MCF 10A (cell line): Measurements from ENCODE around the gene MELTF. TPM values are rescaled to one million over a fixed set of nuclear protein-coding genes. Genes with fewer than 3 reads are reported as not detected.
"Not testable (repeated sequence)": the region's sequence is repeated elsewhere in the genome, so short reads cannot be mapped to it uniquely, and the experiment has no call there.

Source experiments
- BruUV-seq: library from RNA; stranded (reverse); fragments of 400-500 nt; replicated peaks from 2 replicates; lab custom pipeline; 2021; lab: Mats Ljungman, UMichigan
- CTCF ChIA-PET: fragments of 300-600 bp; sonication (Branson Sonifier 250); formaldehyde crosslinking; extraction: SDS; loops from one replicate; lab custom pipeline; 2021; ENCODE audit warnings: antibody characterized with exemption, inconsistent platforms; lab: Yijun Ruan, JAX
- POLR2A ChIA-PET: fragments of 300-600, 350-650 bp; sonication (Branson Sonifier 250); formaldehyde crosslinking; extraction: SDS; loops from one replicate; lab custom pipeline; 2020; ENCODE audit warnings: antibody characterized with exemption, inconsistent platforms; lab: Yijun Ruan, JAX
- DNase-seq: peaks from one replicate; pipeline ENCODE4 v3.0.0-alpha.2; 2018; ENCODE audit not compliant: unreplicated experiment
- H3K27ac Mint-ChIP-seq: one replicate; pipeline ENCODE4 v1.8.0; 2022; ENCODE audit warnings: mild to moderate bottlenecking, low read depth, mixed read lengths; ENCODE audit not compliant: unreplicated experiment
- H3K27me3 Mint-ChIP-seq: one replicate; pipeline ENCODE4 v1.8.0; 2022; ENCODE audit warnings: mixed read lengths; ENCODE audit not compliant: insufficient read depth, unreplicated experiment
- H3K36me3 Mint-ChIP-seq: one replicate; pipeline ENCODE4 v1.8.0; 2022; ENCODE audit warnings: mild to moderate bottlenecking, moderate library complexity, mixed read lengths; ENCODE audit not compliant: insufficient read depth, unreplicated experiment
- H3K4me1 Mint-ChIP-seq: one replicate; pipeline ENCODE4 v1.8.0; 2022; ENCODE audit warnings: mixed read lengths; ENCODE audit not compliant: insufficient read depth, unreplicated experiment
- H3K4me3 Mint-ChIP-seq: one replicate; pipeline ENCODE4 v1.8.0; 2022; ENCODE audit warnings: mild to moderate bottlenecking, moderate library complexity, mixed read lengths; ENCODE audit not compliant: unreplicated experiment
- H3K9me3 Mint-ChIP-seq: one replicate; pipeline ENCODE4 v1.8.0; 2022; ENCODE audit warnings: mixed read lengths; ENCODE audit not compliant: unreplicated experiment
- intact Hi-C: fragments of 100-400 bp; cut with micrococcal nuclease; formaldehyde crosslinking; loops from 2 replicates; pipeline ENCODE4 v1.14.1; 2022
- total RNA-seq: library from RNA; stranded (reverse); gene quantifications from 2 replicates; pipeline ENCODE4 v1.2.3, GENCODE V29; 2022
- TF ChIP-seq, protein P1 (sequence below): fragments of 200-600 bp; IDR thresholded peaks from one replicate; pipeline ENCODE4 v1.8.0; 2022; ENCODE audit warnings: antibody characterized with exemption, mild to moderate bottlenecking; ENCODE audit not compliant: unreplicated experiment

The MELTF gene
- total RNA-seq, 1 experiment from 2014 or later = 9.1 TPM

DNA sequence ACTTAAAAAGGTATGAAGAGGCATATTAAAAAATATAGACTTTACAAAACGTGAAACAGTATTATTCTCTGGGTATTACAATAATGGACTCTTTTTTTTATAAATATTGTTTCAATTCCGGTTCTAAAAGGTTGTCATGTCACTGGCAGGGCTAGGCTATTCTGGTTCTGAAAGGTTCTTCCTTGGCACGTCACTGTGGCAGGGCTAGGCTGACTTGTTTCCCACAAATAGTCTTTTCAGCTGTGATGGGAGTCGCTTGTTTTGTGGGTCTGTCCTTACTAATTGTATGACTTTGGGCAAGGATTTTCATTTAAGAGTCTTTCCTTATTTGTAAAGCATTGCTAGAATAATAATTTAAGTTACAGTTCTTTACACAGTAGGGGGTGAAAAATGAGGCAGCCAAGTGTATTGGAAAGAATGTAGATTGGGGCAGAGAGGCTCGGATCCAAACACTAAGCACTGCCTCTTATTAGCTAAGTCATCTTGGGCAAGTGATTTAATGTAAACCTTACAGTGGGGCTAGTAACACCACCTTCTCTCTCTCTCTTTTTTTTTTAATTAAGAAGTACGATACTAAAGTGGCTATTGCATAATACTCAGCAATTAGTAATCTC lies 12.4 kb upstream of the MELTF start:
- CTCF ChIA-PET = interaction anchor here (1.4 to 2.0 kb wide), 2 partner anchors 12 to 39 kb away, joined by 3 to 7 read pairs; partner anchors contain the start of gene MELTF
- Mint-ChIP-seq H3K9me3 (no peaks in the 10 kb centered on the region), H3K27me3 (no peaks in the 10 kb centered on the region), H3K36me3 (peaks cover 52% of the 10 kb centered on the region), H3K4me3 (no peak overlapping the region), H3K27ac (no peak overlapping the region), H3K4me1 (peaks cover 5% of the 10 kb centered on the region)
- DNase-seq = no peak
- POLR2A ChIA-PET = interaction anchor here (0.9 to 1.6 kb wide), 2 partner anchors 10 to 41 kb away, joined by 4 read pairs; no protein-coding TSS in a partner anchor
- TF ChIP-seq, protein P1, sequence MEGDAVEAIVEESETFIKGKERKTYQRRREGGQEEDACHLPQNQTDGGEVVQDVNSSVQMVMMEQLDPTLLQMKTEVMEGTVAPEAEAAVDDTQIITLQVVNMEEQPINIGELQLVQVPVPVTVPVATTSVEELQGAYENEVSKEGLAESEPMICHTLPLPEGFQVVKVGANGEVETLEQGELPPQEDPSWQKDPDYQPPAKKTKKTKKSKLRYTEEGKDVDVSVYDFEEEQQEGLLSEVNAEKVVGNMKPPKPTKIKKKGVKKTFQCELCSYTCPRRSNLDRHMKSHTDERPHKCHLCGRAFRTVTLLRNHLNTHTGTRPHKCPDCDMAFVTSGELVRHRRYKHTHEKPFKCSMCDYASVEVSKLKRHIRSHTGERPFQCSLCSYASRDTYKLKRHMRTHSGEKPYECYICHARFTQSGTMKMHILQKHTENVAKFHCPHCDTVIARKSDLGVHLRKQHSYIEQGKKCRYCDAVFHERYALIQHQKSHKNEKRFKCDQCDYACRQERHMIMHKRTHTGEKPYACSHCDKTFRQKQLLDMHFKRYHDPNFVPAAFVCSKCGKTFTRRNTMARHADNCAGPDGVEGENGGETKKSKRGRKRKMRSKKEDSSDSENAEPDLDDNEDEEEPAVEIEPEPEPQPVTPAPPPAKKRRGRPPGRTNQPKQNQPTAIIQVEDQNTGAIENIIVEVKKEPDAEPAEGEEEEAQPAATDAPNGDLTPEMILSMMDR = no peak
- BruUV-seq = no TSS peak
- intact Hi-C loops = no loop called here

DNA sequence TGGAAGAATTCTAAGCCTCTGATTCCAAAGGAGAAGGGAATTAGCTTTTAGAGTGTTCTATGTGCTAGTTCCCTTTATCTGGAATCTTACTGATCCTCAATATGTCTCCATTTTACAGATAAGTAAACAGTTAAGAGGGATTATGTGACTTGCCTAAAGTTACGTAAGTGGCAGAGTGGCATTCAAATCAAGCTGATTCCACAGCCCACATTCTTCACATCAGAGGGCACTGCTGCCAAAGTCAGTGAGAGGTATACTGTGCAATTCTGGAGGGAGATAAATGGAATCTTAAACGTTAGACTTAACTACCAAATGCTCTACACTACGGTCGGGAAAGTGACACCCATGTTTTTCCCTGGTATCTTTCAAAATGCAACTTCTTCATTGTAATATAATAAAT lies 11.0 kb upstream of the MELTF start:
- BruUV-seq = no TSS peak
- Mint-ChIP-seq H3K9me3 (no peaks in the 10 kb centered on the region), H3K4me1 (peaks cover 5% of the 10 kb centered on the region), H3K36me3 (peaks cover 40% of the 10 kb centered on the region), H3K4me3 (no peak overlapping the region), H3K27ac (no peak overlapping the region), H3K27me3 (no peaks in the 10 kb centered on the region)
- ChIA-PET CTCF (interaction anchor here (1.2 to 2.0 kb wide), 2 partner anchors 9 to 10 kb away, joined by 3 to 7 read pairs; partner anchors contain the start of gene MELTF), POLR2A (interaction anchor here (1.4 to 1.6 kb wide), 2 partner anchors 9 to 43 kb away, joined by 4 to 5 read pairs; no protein-coding TSS in a partner anchor)
- TF ChIP-seq, protein P1 = no peak
- intact Hi-C loops = no loop called here
- no peak for DNase-seq

DNA sequence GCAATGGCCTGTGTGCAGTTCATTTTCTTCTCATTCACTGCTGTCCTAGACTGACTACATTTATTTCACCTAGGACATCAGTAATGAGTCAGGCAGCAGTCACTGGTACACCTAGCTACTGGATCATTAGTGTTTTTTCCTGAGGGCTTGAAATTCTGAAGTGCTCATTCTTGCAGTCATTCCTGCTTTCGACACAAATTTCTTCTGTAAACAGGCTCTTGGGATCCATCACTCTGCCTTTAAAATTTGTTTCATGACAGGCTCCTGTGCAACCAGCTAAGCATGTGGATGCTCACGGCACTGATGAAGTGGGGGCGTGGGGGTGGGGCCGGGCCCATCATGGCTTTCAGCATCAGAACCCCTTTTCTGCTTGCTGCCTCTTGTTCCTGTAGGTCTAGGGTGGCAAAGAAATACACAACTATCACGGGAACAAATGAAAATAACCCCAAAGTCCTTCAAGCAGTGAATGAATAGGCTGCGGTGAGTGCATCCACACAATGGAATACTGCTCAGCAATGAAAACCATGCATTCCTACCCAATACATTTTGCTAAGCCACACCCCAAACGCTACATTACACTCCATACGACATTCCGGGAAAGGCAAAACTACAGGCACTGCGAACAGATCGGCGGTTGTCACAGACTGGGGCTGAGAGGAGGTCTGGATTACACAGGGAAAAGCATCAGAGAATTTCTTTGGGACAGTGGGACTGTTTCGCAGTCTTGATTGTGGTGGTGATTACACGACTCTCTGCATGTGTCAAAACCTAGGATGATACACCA lies 9.3 kb upstream of the MELTF start:
- H3K9me3 Mint-ChIP-seq = no peaks in the 10 kb centered on the region
- intact Hi-C loops = no loop called here
- H3K4me1 Mint-ChIP-seq = peaks cover 5% of the 10 kb centered on the region
- no peak overlapping the region for H3K4me3 Mint-ChIP-seq
- CTCF ChIA-PET = interaction anchor here (0.8 kb wide), 1 partner anchor 9 kb away, joined by 4 read pairs; no protein-coding TSS in a partner anchor
- peaks cover 35% of the 10 kb centered on the region for H3K36me3 Mint-ChIP-seq
- DNase-seq = peak; percentile 51
- TF ChIP-seq, protein P1 = no peak
- POLR2A ChIA-PET = interaction anchor here (1.2 kb wide), 1 partner anchor 66 kb away, joined by 3 read pairs; no protein-coding TSS in a partner anchor
- no TSS peak for BruUV-seq
- H3K27me3 Mint-ChIP-seq = no peaks in the 10 kb centered on the region
- H3K27ac Mint-ChIP-seq = peak overlapping the region; percentile 69

DNA sequence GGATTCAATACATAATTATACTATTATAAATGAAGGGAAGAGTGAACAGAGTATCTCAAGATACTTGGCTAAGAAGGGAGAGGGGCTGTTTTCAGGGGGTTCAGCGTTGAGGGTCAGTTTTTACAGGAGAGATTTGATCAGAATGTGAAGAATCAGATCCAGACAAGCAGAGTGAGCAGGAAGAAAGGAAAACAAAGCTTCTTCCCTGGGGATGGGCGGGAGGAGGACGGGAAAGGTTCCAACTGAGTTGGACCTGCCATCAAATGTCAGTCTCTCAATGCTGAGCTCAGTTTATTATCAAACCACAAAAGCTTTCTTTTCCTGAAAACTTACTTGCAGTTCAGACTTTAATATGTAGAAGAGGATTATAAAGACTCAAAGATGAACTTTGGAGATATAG lies 6.0 kb upstream of the MELTF start:
- TF ChIP-seq, protein P1 = no peak
- Mint-ChIP-seq H3K4me1 (peaks cover 22% of the 10 kb centered on the region), H3K27ac (peak overlapping the region; percentile 8), H3K9me3 (no peaks in the 10 kb centered on the region), H3K4me3 (no peak overlapping the region), H3K36me3 (peaks cover 26% of the 10 kb centered on the region), H3K27me3 (no peaks in the 10 kb centered on the region)
- TSS peak; percentile 4 for BruUV-seq
- no peak for DNase-seq
- ChIA-PET CTCF (interaction anchor here (0.7 kb wide), 1 partner anchor 29 kb away, joined by 3 read pairs; no protein-coding TSS in a partner anchor), POLR2A (interaction anchor here (1.5 to 1.7 kb wide), 2 partner anchors 9 to 145 kb away, joined by 3 to 11 read pairs; no protein-coding TSS in a partner anchor)
- intact Hi-C loops = no loop called here

DNA sequence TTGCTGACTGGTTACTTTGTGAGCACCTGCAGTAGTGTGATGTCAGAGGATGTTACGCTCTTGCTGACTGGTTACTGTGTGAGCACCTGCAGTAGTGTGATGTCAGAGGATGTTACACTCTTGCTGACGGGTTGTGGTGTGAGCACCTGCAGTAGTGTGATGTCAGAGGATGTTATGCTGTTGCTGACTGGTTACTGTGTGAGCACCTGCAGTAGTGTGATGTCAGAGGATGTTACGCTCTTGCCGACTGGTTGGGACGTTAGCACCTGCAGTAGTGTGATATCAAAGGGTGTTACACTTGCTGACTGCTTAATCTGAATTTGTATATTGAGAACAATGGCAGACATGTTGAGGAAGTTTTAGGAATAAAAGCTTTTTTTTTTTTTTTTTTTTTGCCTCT lies 5.2 kb upstream of the MELTF start:
- H3K9me3 Mint-ChIP-seq, intact Hi-C loops, DNase-seq, BruUV-seq, H3K27ac Mint-ChIP-seq, H3K27me3 Mint-ChIP-seq, CTCF ChIA-PET, H3K4me3 Mint-ChIP-seq: not testable (repeated sequence)
- POLR2A ChIA-PET = interaction anchor here (1.5 to 1.7 kb wide), 2 partner anchors 10 to 146 kb away, joined by 3 to 11 read pairs; no protein-coding TSS in a partner anchor
- H3K36me3 Mint-ChIP-seq = peaks cover 18% of the 10 kb centered on the region
- H3K4me1 Mint-ChIP-seq = peaks cover 30% of the 10 kb centered on the region
